Vagina (tissue), 2 donors: ENCODE results near the gene COLEC12. TPM values are rescaled to one million over a fixed set of nuclear protein-coding genes. Genes with fewer than 3 reads are reported as not detected.

ENCODE experiments used
- DNase-seq, 2 donors: peaks; one replicate each; pipeline ENCODE4 v3.0.0-alpha.2; 2017; ENCODE audit errors: extremely low spot score in 2 of 2
- H3K27ac ChIP-seq: fragments of 200-600 bp; sonication (generic); one replicate; pipeline ENCODE4 v1.5.1; 2019
- H3K27me3 ChIP-seq: fragments of 200-600 bp; sonication (generic); one replicate; pipeline ENCODE4 v1.5.1; 2019
- H3K36me3 ChIP-seq, 2 donors: fragments of 200-600 bp; sonication (generic); one replicate each; pipeline ENCODE4 v1.5.1; 2017 to 2019
- H3K4me1 ChIP-seq: fragments of 200-600 bp; sonication (generic); one replicate; pipeline ENCODE4 v1.5.1; 2019
- H3K4me3 ChIP-seq, 2 donors: fragments of 200-600 bp; sonication (generic); 1 replicate in 1 of 2; 2 replicates in 1 of 2; pipeline ENCODE4 v1.5.1; 2016 to 2019
- H3K9me3 ChIP-seq: fragments of 200-600 bp; sonication (generic); one replicate; pipeline ENCODE4 v1.5.1; 2019
- POLR2A ChIP-seq, 2 donors: fragments of 450-650 bp; IDR thresholded peaks; one replicate each; pipeline ENCODE4 v1.6.1; 2017; ENCODE audit warnings: antibody characterized with exemption in 2 of 2, mild to moderate bottlenecking in 2 of 2, moderate library complexity in 2 of 2
- POLR2AphosphoS5 ChIP-seq, 2 donors: sonication (generic); formaldehyde crosslinking; IDR thresholded peaks; one replicate each; pipeline ENCODE4 v1.9.0; 2017; ENCODE audit warnings: antibody characterized with exemption in 2 of 2, mild to moderate bottlenecking in 2 of 2, low read depth in 1 of 2; ENCODE audit not compliant: insufficient read depth in 1 of 2
- intact Hi-C: fragments of 100-400 bp; cut with DNase I; formaldehyde crosslinking; loops from one replicate; pipeline ENCODE4 v1.15.1; 2023
- total RNA-seq: library from RNA; depleted of rRNA; stranded (reverse); fragments of >200 nt; gene quantifications from one replicate; pipeline ENCODE4 v1.2.3, GENCODE V29; 2016
- TF ChIP-seq, protein P1 (sequence below), 3 experiments: fragments of 450-650 bp in 2 of 3; fragments of 200-600 bp in 1 of 3; sonication (generic) in 1 of 3; IDR thresholded peaks; one replicate each; pipeline ENCODE4 v1.5.1; 2017 to 2019; ENCODE audit warnings: antibody characterized with exemption in 3 of 3, mild to moderate bottlenecking in 2 of 3, moderate library complexity in 2 of 3

COLEC12 gene
- total RNA-seq, 1 donor from 2014 or later = 18.9 TPM

DNA sequence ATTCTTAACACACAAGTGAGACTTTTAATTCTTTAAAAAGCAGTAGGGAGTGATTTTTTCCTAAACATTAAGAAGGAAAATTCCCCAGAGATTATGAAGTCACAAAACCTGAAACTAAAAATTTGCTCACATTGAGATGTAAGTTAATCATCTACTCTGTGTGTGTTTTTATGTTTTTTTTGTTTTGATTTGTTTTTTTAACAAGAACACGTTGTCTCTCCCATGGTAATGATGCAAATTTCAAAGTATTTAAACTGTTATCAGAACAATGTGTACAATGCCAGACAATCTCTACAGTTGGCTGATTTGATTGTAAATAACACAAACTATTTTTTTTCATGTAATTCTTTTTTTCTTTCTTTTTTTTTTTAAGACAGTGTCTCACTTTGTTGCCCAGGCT lies 71.5 kb downstream of the COLEC12 start:
- no peaks in the 10 kb centered on the region for H3K9me3 ChIP-seq
- H3K36me3 ChIP-seq = no peaks in the 10 kb centered on the region
- no peak for TF ChIP-seq POLR2AphosphoS5 (IDR thresholded peaks at IDR 0.05; ENCODE audit: insufficient read depth in 1 of 2, low read depth in 1 of 2)
- TF ChIP-seq, protein P1, sequence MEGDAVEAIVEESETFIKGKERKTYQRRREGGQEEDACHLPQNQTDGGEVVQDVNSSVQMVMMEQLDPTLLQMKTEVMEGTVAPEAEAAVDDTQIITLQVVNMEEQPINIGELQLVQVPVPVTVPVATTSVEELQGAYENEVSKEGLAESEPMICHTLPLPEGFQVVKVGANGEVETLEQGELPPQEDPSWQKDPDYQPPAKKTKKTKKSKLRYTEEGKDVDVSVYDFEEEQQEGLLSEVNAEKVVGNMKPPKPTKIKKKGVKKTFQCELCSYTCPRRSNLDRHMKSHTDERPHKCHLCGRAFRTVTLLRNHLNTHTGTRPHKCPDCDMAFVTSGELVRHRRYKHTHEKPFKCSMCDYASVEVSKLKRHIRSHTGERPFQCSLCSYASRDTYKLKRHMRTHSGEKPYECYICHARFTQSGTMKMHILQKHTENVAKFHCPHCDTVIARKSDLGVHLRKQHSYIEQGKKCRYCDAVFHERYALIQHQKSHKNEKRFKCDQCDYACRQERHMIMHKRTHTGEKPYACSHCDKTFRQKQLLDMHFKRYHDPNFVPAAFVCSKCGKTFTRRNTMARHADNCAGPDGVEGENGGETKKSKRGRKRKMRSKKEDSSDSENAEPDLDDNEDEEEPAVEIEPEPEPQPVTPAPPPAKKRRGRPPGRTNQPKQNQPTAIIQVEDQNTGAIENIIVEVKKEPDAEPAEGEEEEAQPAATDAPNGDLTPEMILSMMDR (IDR thresholded peaks at IDR 0.05) = no peak
- TF ChIP-seq POLR2A (IDR thresholded peaks at IDR 0.05) = no peak
- no peak for DNase-seq
- H3K4me3 ChIP-seq = no peak overlapping the region
- no peak overlapping the region for H3K27ac ChIP-seq
- peaks cover 15% of the 10 kb centered on the region for H3K4me1 ChIP-seq
- H3K27me3 ChIP-seq = no peaks in the 10 kb centered on the region
- intact Hi-C loops = no loop called here

- TF ChIP-seq POLR2AphosphoS5 (IDR thresholded peaks at IDR 0.05; ENCODE audit: insufficient read depth in 1 of 2, low read depth in 1 of 2) (no peak), POLR2A (IDR thresholded peaks at IDR 0.05) (no peak)
- TF ChIP-seq, protein P1 (IDR thresholded peaks at IDR 0.05) = no peak
- Histone ChIP-seq H3K27ac (no peak overlapping the region), H3K4me3 (no peak overlapping the region), H3K4me1 (peaks cover 19% of the 10 kb centered on the region), H3K9me3 (no peaks in the 10 kb centered on the region), H3K36me3 (no peaks in the 10 kb centered on the region), H3K27me3 (no peaks in the 10 kb centered on the region)
- intact Hi-C loops = no loop called here
- peak in 1 of 2 donors; percentile 90 for DNase-seq
Observed at GRCh38 chr18:427005-427404, 73.5 kb downstream of the COLEC12 start.

DNA sequence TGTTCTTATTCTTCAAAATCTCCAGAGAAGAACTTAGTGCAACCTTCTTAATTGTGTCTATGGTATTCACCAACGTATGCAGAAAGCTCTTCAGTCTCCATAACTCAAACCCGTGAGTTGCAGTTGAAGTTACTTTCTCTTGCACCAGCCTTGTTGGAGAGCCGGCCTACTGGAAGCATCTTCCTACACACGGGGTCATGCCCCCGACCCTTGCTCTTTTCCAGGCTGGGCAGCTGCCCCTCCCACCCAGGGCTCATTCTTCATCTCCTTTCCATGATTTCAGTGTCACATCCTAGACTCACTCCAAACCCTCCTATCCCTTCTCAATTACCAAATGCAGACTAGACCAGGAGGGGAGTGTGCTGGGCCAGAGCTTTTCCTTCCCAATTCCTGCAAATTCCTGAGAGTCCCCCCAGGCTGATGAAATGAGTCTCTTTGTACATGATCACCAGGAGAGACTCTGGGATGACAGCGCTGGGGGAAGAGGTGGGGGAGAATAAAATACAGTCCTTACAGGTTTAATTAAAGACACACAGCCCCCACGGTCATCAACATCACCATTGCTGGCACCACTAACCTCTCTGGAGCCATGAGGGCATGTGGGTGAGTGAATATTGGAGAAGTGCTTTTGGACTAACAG lies 75.3 kb downstream of the COLEC12 start:
- Histone ChIP-seq H3K27me3 (no peaks in the 10 kb centered on the region), H3K4me3 (no peak overlapping the region), H3K27ac (peak overlapping the region; percentile 40), H3K9me3 (no peaks in the 10 kb centered on the region), H3K36me3 (no peaks in the 10 kb centered on the region), H3K4me1 (peaks cover 19% of the 10 kb centered on the region)
- TF ChIP-seq, protein P1 (IDR thresholded peaks at IDR 0.05) = no peak
- no peak for TF ChIP-seq POLR2A (IDR thresholded peaks at IDR 0.05)
- TF ChIP-seq POLR2AphosphoS5 (IDR thresholded peaks at IDR 0.05; ENCODE audit: insufficient read depth in 1 of 2, low read depth in 1 of 2) = no peak
- DNase-seq = no peak
- intact Hi-C loops = no loop called here

- Histone ChIP-seq H3K27me3 (no peaks in the 10 kb centered on the region), H3K4me1 (peaks cover 19% of the 10 kb centered on the region), H3K36me3 (no peaks in the 10 kb centered on the region), H3K4me3 (no peak overlapping the region), H3K9me3 (no peaks in the 10 kb centered on the region), H3K27ac (peak overlapping the region; percentile 40)
- no peak for DNase-seq
- intact Hi-C loops = no loop called here
- TF ChIP-seq POLR2A (IDR thresholded peaks at IDR 0.05) (no peak), POLR2AphosphoS5 (IDR thresholded peaks at IDR 0.05; ENCODE audit: insufficient read depth in 1 of 2, low read depth in 1 of 2) (no peak)
- TF ChIP-seq, protein P1 (IDR thresholded peaks at IDR 0.05) = no peak
Observed at GRCh38 chr18:424668-425067, 75.8 kb downstream of the COLEC12 start.

DNA sequence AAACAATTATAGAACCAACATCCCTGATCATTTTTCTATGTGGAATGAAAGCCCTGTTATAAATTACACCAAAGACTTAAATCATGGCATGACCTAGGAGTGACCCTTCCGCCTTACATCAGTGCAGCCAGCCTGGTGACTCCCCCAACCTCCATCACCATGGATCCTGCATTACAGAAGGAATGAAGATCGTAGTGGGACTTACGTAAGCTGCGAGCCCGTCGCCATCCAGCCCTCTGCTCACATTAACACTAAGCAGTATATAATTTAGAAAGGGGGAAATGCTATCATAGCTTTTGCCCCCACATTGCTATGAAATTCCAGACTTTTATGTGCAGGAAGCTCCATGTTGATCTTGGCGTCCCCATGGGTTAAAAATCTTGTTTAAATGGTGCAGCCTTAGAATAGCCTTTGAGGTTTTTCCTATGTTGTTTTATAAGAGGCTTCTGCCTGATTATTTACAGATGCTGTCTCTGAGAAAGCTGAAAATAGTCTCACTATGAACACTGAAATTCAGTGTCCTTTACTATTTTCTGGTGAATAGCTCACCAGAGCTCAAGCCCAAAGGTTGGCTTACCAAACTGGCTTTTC lies 76.3 kb downstream of the COLEC12 start:
- DNase-seq = no peak
- Histone ChIP-seq H3K36me3 (no peaks in the 10 kb centered on the region), H3K4me3 (no peak overlapping the region), H3K4me1 (peaks cover 19% of the 10 kb centered on the region), H3K27me3 (no peaks in the 10 kb centered on the region), H3K9me3 (no peaks in the 10 kb centered on the region), H3K27ac (peak overlapping the region; percentile 40)
- no peak for TF ChIP-seq POLR2A (IDR thresholded peaks at IDR 0.05)
- TF ChIP-seq POLR2AphosphoS5 (IDR thresholded peaks at IDR 0.05; ENCODE audit: insufficient read depth in 1 of 2, low read depth in 1 of 2) = peak in 1 of 2 donors; percentile 6
- intact Hi-C loops = no loop called here
